GM19372 (cell line): ENCODE results near the gene KIF6.

Experiments
- ATAC-seq: cut with Tn5 transposase; IDR thresholded peaks from one replicate; pipeline ENCODE4 v1.9.1; 2021; ENCODE audit warnings: mild to moderate bottlenecking, low read depth, moderate library complexity; ENCODE audit not compliant: unreplicated experiment

The KIF6 gene

GRCh38 chr6:39466631-39467030 lies 258.6 kb downstream of the KIF6 start:
- ATAC-seq = no peak

GRCh38 chr6:39465539-39465938 lies 259.7 kb downstream of the KIF6 start:
- ATAC-seq = no peak

DNA sequence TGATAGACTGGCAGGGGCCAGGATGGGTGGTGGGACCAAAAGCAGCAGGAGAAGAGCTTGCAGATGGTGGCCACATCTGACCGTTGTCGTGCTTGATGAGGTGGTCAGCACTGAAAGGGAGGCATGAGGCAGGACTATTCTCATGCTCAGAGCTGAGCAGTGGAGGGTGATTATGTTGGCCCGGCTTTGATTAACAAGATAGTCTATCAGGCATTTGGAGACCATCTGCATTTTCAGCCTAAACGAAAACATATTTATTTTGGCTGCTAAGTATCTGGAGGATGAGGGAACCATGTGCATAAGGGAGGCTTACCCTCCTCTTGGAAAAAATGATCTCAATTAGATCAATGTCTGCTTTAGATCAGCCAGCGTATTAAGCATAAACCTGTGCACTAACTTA lies 261.1 kb downstream of the KIF6 start:
- ATAC-seq = no peak

DNA sequence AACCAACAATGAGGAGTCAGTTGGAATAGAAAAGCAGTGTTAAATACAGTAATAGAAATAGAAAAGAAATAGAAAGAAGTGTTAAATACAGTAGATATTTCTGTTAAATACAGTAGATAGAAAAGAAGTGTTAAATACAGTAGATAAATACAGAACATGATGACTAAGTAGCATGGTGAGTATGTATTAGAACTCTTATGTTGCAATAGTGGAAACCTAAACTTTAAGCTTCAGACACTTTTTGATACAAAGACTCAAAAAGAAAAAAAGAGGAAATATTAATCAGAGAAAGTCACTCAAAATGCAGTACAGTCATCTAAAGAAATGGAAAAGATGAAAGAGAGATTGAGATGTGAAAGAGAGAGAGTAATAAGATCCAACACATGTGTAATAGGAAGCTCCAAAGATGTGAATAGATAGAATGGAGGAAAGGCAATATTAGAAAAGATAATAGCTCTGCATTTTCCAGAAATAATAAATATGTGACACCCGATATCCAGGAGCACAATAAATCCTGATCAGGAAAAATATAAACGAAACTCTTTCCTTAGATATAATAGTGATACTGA lies 271.2 kb downstream of the KIF6 start:
- no peak for ATAC-seq

GRCh38 chr6:39453241-39453640 lies 272.0 kb downstream of the KIF6 start:
- no peak for ATAC-seq

- no peak for ATAC-seq
These were observed 272.7 kb downstream of the KIF6 start for GRCh38 chr6:39452306-39453145.

GRCh38 chr6:39451831-39452230 lies 273.4 kb downstream of the KIF6 start:
- no peak for ATAC-seq

GRCh38 chr6:39449022-39449421 lies 276.2 kb downstream of the KIF6 start:
- no peak for ATAC-seq

DNA sequence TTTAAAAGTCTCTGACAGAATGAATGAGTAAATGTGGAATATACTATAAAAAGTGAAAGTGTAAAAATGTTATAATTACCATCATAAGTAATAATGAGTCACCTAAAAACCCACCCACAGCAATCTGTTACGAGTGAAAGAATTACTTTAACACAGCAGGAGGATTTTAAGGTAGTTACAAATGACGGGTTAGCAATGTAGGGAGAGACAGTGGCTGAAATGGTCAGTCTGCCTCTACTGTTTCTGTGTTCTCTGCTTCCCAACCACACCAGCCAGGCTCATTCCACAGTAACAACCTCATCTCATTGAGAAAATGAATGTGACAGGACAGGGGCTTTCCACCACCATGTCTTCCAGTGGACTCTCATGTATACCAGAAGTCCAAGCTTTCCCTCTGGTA lies 278.3 kb downstream of the KIF6 start:
- ATAC-seq = no peak

- ATAC-seq = no peak
These were observed 279.5 kb downstream of the KIF6 start for GRCh38 chr6:39445667-39446066.

DNA sequence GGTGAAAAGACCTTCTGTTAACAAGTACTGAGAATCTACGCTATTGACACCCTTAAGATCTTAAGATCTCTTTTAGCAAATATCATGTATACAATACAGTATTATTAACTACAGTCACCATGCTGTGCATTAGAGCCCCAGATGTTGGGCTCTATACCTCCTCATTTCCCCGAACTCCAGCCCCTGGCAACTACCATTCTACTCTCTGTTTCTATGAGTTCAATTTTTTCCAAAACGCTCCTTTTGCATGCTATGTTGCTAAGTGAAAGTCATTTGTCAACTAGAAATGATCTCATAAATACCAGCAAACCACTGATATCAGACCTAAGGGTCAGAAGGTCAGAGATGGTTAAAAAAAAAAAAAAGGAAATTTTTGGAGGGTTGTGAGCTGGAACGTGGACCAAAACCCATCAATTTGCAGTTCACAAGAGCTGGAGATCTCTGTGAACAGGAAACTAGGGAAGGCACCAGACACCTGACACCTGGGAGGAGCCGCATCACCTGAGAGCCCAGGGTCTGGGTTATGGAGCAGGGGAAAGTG lies 280.7 kb downstream of the KIF6 start:
- ATAC-seq = no peak

- ATAC-seq = no peak
These were observed 283.2 kb downstream of the KIF6 start for GRCh38 chr6:39441986-39442385.

GRCh38 chr6:39441301-39441700 lies 283.9 kb downstream of the KIF6 start:
- no peak for ATAC-seq

DNA sequence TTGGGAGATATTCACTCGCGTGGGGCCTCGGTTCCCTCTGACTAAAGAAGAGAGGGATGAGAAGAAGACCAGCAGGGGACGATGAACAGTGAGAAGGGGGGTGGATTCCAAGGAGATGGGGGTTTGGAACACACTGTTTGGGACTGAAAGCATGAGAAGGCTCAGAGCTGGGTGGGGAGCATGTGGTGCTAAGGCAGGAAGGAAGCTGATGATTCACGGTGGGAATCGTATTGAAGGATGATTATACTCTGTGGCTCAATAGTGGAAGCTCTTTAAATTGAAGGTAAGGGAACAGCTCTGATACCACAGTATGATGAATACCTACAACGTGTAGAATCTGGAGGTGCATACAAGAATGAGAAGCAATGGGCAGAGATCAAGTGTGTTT lies 285.2 kb downstream of the KIF6 start:
- no peak for ATAC-seq

GRCh38 chr6:39439342-39440038 lies 285.7 kb downstream of the KIF6 start:
- ATAC-seq = no peak

DNA sequence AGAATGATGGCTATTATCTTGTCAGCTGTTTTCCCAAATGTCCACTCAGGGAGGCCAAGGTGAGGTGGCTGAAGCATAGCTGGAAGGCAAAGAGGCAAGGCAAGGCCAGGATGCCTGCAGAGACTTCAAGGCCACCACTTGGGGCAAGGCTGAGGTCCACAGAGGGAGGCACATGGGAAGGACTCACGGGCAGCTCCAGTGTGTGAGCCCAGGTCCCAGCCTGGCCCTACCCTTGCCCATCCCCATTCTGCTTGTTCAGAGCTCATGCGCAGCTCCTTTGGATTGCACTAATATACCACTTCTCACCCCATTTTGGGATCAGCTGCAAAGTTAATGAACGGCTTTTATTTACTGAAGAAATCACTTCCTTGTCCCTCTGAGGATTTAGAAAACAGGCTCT lies 291.6 kb downstream of the KIF6 start:
- ATAC-seq = no peak

DNA sequence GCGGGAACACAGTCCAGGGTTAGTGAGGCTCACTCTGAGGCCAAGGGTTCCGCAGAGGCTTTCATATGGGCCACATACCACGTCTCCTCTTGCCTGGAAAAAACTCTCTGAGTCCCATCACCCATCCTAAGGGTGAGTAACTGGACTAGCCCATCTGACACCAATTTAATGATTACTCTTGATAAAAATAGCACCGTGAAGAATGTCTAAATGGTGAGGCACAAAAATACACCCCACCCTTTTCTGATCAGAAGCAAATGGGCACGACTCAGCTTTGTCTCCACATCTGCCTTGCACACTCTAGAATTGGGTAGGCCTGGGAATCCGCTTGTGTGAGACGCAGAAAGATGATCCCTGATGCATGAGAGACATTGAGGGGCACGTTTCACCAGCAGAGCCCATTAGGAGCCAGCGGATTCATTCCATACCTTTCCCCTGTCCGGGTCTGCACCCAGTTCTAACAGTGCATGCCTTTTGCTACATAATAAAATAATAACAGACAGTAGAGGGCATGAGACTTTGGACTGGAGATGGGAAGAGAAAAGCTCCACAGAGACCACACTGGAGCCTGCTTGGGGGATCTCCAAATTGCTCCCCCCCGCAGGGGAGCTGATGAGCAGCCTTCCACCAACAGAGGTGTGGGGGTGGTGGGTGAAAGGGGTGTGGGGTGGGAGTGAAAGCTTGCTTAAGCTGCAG lies 292.7 kb downstream of the KIF6 start:
- no peak for ATAC-seq

DNA sequence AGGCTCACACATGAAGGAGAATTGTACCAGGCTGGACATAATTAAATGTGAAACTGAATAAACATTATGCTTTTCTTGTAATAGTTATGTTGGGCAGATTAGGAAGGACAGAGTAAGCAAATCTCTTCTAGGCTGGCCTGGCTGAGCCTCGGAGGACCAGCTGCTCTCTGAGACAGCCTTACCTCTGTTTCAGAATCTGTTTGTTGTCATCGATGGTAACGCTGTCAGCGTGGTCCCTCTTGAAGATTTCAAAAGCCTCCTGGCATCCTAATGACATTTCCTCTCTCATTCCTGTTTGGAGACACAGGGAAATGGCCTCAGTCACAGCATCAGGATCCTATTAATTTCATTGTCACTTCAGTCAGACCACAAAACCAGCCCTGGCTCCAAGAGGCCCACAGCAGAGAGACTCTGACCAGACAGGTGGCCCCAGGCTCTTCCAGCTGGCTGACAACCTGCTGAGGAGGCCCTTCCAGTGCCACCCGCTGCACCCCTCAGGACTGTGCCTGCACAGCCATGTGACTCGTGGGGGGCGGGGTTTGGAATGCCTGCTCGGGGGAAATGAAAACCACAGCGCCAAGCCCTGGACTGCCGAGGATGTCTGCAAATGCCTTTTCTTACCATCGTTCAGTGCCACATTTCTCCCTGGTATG lies 294.2 kb downstream of the KIF6 start:
- ATAC-seq = no peak

DNA sequence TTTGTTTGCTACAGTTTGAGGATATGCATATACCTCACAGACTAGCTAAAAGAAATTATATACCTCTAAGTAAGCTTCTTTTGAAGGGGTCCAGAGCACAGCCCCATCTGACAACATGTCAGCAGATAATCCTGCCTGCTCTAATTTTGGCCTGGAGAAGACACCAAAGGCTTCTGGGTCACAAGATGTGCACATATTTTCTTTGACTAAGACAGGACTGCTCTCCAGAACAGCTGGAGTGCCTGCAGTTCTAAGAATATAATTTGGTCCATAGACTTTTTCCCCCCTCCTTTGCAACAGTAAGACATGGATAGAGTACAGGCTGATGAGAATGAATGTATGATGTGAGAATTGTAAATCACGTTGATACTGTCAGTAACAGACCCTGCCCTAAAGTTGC lies 294.8 kb downstream of the KIF6 start:
- no peak for ATAC-seq

DNA sequence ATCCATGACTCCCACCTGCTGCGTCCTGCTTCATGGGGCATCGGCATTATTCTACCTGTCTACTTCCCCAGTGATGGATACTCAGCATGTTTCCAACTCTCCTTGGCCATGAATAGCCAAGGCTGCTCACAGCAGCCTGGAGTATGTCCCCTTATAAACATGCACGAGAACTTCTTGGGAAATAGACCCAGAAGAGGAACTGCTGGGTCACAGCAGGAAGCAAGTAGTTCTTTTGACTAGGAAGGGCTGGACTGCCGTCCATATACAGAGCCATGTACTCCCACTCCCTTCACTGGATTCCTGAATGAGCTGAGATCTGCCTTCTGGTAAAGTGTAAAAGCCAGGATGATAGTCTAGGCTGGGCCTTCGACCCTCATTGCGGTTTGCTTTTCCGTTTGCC lies 296.4 kb downstream of the KIF6 start:
- ATAC-seq = no peak
